Suprapubic skin (tissue), 3 donors: Measurements from ENCODE around the gene OSGIN1.

Experiments used
- POLR2A ChIP-seq, 2 donors: fragments of 450-650 bp; IDR thresholded peaks; one replicate each; pipeline ENCODE4 v1.6.1; 2017; ENCODE audit warnings: antibody characterized with exemption in 2 of 2, mild to moderate bottlenecking in 2 of 2, moderate library complexity in 2 of 2
- TF ChIP-seq, protein P1 (sequence below), 2 donors: fragments of 200-600 bp in 1 of 2; fragments of 450-650 bp in 1 of 2; sonication (generic) in 1 of 2; IDR thresholded peaks; one replicate each; pipeline ENCODE4 v1.5.1; 2016 to 2019; ENCODE audit warnings: antibody characterized with exemption in 2 of 2, mild to moderate bottlenecking in 1 of 2, moderate library complexity in 1 of 2

- TF ChIP-seq, protein P1, sequence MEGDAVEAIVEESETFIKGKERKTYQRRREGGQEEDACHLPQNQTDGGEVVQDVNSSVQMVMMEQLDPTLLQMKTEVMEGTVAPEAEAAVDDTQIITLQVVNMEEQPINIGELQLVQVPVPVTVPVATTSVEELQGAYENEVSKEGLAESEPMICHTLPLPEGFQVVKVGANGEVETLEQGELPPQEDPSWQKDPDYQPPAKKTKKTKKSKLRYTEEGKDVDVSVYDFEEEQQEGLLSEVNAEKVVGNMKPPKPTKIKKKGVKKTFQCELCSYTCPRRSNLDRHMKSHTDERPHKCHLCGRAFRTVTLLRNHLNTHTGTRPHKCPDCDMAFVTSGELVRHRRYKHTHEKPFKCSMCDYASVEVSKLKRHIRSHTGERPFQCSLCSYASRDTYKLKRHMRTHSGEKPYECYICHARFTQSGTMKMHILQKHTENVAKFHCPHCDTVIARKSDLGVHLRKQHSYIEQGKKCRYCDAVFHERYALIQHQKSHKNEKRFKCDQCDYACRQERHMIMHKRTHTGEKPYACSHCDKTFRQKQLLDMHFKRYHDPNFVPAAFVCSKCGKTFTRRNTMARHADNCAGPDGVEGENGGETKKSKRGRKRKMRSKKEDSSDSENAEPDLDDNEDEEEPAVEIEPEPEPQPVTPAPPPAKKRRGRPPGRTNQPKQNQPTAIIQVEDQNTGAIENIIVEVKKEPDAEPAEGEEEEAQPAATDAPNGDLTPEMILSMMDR (IDR thresholded peaks at IDR 0.05), result no peak
- no peak for TF ChIP-seq POLR2A (IDR thresholded peaks at IDR 0.05)
Measured at GRCh38 chr16:83994703-83995102, 41.7 kb downstream of the OSGIN1 start.
